ENCODE measurements around the gene ASTN2.

GRCh38 chr9:116589392-116590354, 825.2 kb downstream of the ASTN2 start:
- TF ChIP-seq POLR2A (IDR thresholded peaks at IDR 0.05) = no peak
- peak in 2 of 4 experiments; percentile 14 to 44 for TF ChIP-seq CTCF (IDR thresholded peaks at IDR 0.05)
- no peak for TF ChIP-seq EP300 (IDR thresholded peaks at IDR 0.05)

Data from sigmoid colon (tissue), 4 donors.